Omental fat pad (tissue), 4 donors: ENCODE data around the gene HDAC10. TPM values are rescaled to one million over a fixed set of nuclear protein-coding genes. Genes with fewer than 3 reads are reported as not detected.
"Not testable (repeated sequence)": the region's sequence is repeated elsewhere in the genome, so short reads cannot be mapped to it uniquely, and the experiment has no call there.

Experiments used
- ATAC-seq: fragments of 150-250 bp; one replicate; pipeline ENCODE4 v1.9.1; 2016; ENCODE audit warnings: mild to moderate bottlenecking, moderate library complexity; ENCODE audit not compliant: low FRiP score
- DNase-seq: peaks from one replicate; pipeline ENCODE4 v3.0.0-alpha.2; 2019; ENCODE audit warnings: low spot score
- total RNA-seq, 4 donors: library from RNA; depleted of rRNA; stranded (reverse); fragments of >200 nt; gene quantifications; one replicate each; pipeline ENCODE4 v1.1.0, GENCODE V29; 2016
- TF ChIP-seq, protein P1 (sequence below), 3 donors: fragments of 450-650 bp; IDR thresholded peaks; one replicate each; pipeline ENCODE4 v1.5.1; 2016 to 2017; ENCODE audit warnings: antibody characterized with exemption in 3 of 3, mild to moderate bottlenecking in 3 of 3, moderate library complexity in 2 of 3

HDAC10 gene
- total RNA-seq, 4 donors from 2014 or later, result 18.4 to 53.8 (median 23.6) TPM

DNA sequence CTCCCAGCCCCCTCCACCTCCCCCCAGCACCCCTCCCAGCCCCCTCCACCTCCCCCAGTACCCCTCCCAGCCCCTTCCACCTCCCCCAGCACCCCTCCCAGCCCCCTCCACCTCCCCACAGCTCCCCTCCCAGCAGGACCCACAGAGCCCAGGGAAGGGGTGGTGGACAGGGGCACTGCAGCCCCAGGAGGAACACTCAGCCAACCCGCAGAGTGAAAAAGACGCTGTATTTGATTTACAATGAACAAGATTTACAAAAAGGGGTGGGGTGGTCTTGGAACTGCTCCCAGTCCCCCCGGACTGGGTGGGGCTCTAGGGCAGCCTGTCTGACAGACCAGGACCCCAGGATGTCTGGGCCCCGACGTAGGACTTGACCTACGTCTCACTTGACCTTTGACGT lies 23.7 kb upstream of the HDAC10 start:
- ATAC-seq (no peak), DNase-seq (no peak)
- TF ChIP-seq, protein P1, sequence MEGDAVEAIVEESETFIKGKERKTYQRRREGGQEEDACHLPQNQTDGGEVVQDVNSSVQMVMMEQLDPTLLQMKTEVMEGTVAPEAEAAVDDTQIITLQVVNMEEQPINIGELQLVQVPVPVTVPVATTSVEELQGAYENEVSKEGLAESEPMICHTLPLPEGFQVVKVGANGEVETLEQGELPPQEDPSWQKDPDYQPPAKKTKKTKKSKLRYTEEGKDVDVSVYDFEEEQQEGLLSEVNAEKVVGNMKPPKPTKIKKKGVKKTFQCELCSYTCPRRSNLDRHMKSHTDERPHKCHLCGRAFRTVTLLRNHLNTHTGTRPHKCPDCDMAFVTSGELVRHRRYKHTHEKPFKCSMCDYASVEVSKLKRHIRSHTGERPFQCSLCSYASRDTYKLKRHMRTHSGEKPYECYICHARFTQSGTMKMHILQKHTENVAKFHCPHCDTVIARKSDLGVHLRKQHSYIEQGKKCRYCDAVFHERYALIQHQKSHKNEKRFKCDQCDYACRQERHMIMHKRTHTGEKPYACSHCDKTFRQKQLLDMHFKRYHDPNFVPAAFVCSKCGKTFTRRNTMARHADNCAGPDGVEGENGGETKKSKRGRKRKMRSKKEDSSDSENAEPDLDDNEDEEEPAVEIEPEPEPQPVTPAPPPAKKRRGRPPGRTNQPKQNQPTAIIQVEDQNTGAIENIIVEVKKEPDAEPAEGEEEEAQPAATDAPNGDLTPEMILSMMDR (IDR thresholded peaks at IDR 0.05), result no peak

DNA sequence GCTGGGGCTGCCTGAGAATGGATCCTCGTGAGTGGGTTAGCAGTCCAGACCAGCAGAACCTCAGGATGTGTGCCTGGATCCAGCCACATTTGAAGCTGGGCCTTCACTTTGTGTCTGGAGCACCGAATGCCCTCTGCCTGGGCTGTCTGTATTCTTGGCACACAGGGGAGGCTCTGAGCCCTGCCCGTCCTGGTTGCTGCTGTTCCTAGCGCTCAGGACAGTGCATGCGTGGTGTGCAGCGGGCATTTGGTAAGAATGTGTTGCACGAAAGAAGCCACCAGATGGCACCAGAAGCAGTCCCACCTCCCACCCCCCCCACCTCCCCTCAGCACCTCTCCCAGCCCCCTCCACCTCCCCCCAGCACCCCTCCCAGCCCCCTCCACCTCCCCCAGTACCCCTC lies 23.2 kb upstream of the HDAC10 start:
- DNase-seq (no peak), ATAC-seq (no peak)
- TF ChIP-seq, protein P1 (IDR thresholded peaks at IDR 0.05), result no peak

DNA sequence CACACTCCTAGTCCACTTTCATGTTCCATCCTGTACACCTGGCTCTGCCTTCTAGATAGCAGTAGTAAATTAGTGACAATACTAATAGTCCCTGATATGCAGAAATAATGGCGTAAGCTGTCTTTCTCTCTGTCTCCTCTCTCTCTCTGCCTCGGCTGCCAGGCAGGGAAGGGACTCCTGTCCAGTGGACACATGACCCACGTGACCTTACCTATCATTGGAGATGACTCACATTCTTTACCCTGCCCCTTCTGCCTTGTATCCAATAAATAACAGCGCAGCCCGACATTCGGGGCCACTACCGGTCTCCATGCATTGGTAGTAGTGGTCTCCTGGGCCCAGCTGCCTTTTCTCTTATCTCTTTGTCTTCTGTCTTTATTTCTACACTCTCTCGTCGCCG lies 22.7 kb upstream of the HDAC10 start:
- DNase-seq, ATAC-seq: not testable (repeated sequence)

DNA sequence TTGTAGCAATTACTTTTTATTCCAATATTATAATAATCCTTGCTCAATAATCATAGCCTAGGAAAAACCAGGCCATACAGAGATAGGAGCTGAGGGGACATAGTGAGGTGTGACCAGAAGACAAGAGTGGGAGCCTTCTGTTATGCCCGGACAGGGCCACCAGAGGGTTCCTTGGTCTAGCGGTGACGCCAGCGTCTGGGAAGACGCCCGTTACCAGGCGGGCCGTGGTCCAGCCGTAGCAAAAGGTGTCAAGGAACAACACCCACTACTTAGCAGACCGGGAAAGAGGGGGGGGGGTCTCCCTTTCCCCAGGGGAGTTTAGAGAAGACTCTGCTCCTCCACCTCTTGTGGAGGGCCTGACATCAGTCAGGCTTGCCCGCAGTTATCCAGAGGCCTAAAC lies 22.3 kb upstream of the HDAC10 start:
- not testable (repeated sequence) for DNase-seq, ATAC-seq

DNA sequence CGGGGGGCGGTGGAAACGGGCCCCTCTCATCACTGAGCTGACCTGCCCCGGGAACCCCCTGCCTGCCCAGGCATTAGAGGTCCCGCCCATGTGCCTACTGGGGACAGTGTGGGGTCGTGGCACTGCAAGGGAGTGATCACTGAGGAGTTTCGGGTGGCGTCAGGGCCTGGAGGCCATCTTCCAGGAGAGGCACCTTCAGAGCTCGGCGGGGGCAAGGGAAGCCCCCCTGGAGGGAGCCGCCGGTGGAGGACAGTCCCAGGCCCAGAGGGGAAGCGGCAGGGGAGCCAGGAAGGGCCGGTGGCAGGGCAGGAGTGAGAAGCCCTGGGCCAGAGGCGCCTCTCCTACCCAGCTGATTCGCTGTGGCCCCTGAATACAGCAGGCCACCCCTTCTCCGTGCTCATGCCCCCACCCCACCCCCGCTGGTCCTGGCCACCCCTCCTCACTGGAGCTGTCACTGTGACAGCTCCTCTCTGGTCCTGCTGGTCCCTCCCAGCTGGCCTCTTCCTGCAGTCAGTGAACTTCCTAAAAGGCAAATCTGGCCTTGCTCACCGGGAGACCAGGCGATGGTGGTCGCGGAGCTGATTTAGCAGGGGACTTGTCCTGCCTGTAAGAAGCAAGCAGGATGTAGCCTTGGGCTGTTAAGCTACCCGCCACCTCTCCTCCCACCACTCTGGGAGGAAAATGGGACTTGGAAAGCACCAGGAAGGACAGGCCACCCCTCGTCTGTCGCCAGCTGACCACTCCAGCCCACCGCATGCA lies 21.2 kb upstream of the HDAC10 start:
- no peak for DNase-seq
- TF ChIP-seq, protein P1 (IDR thresholded peaks at IDR 0.05), result no peak
- ATAC-seq, result no peak

DNA sequence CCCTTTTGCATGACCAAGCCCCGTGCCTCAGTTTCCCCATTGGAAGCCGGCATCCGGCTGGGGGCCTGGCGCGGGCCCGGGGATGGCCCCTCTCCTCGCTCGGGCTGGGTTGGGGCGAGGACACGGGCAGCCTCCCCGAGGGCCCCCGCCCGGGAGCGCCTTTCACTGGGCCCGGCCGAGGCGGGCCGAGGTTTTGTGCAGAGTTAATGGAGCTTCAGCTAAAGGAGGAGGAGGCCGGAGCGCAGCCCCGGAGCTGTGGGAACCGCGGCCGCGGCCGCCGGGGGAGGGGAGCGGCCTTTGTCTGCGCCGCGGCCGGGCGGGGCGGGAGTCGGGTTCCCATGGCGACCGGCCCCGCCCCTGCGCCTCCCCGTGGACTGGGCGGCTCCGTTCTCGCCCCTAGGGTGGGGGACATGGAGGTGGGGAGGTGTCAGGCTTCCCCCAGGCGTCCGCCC lies 20.5 kb upstream of the HDAC10 start:
- TF ChIP-seq, protein P1 (IDR thresholded peaks at IDR 0.05), result no peak
- DNase-seq, result no peak
- ATAC-seq, result no peak

DNA sequence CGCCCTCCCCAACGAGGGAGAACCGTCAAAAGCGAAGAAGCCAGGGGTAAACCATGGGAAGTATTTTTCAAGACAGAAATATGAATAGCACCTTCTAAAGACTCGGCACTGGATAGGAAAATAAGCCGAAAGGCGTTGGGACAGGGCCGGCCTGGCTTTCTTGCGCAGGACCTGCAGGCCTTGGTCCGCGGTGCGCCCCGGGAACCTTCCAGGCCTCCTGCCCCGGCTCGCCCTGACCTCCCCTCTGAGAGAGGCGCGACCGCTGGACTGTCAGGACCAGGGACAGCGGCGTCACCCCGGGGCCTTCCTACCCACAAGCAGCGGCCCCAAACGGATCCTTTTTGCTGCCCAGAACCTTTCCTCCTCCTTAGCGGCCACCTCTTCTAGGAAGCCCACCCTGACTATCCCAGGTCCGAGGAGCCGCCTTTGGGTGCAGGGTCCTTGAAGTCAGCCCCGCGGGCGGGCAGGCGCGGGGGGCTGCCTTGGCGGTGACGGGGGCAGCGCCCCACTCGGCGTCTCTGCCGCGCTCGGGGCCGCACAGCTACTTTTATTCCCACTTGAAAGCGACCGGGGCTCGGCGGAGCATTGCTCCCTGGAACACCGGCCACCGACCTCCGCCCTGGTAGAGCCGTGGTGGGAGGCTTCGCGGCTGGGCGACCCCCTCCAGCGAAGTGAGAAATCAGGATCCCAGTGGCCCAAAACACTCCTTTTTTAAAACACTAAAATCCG lies 19.8 kb upstream of the HDAC10 start:
- ATAC-seq (peak; percentile 48), DNase-seq (peak; percentile 50)
- TF ChIP-seq, protein P1 (IDR thresholded peaks at IDR 0.05), result no peak
